GM10266 (cell line): ENCODE results near the gene TRIP13.
"Not testable (repeated sequence)": the region's sequence is repeated elsewhere in the genome, so short reads cannot be mapped to it uniquely, and the experiment has no call there.

ENCODE experiments used
- DNase-seq: peaks from one replicate; pipeline ENCODE4 v3.0.0; 2012; ENCODE audit errors: extremely low spot score
- TF ChIP-seq, protein P1 (sequence below): IDR thresholded peaks from 2 replicates; pipeline ENCODE4 v1.5.1; 2012; ENCODE audit warnings: mild to moderate bottlenecking, low read depth; ENCODE audit not compliant: control insufficient read depth, insufficient read depth; ENCODE audit errors: missing control alignments

Gene TRIP13

GRCh38 chr5:915946-916345 lies 23.3 kb downstream of the TRIP13 start:
- DNase-seq: no peak
- TF ChIP-seq, protein P1, sequence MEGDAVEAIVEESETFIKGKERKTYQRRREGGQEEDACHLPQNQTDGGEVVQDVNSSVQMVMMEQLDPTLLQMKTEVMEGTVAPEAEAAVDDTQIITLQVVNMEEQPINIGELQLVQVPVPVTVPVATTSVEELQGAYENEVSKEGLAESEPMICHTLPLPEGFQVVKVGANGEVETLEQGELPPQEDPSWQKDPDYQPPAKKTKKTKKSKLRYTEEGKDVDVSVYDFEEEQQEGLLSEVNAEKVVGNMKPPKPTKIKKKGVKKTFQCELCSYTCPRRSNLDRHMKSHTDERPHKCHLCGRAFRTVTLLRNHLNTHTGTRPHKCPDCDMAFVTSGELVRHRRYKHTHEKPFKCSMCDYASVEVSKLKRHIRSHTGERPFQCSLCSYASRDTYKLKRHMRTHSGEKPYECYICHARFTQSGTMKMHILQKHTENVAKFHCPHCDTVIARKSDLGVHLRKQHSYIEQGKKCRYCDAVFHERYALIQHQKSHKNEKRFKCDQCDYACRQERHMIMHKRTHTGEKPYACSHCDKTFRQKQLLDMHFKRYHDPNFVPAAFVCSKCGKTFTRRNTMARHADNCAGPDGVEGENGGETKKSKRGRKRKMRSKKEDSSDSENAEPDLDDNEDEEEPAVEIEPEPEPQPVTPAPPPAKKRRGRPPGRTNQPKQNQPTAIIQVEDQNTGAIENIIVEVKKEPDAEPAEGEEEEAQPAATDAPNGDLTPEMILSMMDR: no peak

GRCh38 chr5:916441-917293 lies 24.0 kb downstream of the TRIP13 start:
- DNase-seq: no peak
- TF ChIP-seq, protein P1: no peak

DNA sequence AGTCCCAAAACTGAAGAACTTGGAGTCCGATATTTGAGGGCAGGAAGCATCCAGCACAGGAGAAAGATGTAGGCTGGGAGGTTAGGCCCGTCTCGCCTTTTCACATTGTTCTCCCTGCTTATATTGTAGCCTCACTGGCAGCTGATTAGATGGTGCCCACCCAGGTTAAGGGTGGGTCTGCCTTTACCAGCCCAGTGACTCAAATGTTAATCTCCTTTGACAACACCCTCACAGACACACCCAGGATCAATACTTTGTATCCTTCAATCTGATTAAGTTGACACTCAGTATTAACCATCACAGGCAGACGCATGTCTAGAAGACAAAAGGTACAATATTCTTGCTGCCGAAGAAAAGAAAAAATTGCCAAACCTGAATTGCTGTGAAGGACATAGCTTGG lies 26.0 kb downstream of the TRIP13 start:
- not testable (repeated sequence) for DNase-seq

DNA sequence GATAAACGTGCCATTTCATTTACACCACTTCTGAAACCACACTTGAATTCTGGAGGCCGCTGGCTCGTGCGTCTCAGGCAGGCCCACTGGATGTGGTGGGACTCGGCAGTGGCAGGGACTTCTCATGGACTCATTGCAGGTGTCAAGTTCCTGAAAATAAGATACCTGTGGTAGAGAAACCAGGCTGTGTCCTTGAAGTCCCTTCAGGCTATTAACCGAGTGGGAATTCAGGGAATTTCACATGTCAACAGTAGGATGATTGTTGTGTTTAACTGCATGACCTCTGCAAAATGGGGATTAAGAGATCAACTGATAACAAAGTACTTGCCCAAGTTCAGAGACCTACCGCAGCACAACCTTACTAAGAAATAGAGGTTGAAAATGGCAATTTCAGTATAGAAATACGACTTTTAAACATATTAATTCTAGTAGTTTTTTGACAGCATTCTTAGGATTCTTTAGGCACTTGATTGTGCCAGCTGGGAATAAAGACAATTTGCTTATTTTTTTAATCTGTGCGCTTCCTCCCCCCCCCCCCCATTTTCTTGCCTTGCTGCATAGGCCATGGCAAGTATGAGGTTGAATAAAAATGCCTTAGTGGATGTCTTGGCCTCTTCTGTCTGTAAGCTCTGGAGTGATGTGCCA lies 26.8 kb downstream of the TRIP13 start:
- TF ChIP-seq, protein P1: no peak
- DNase-seq: no peak

GRCh38 chr5:920321-920720 lies 27.6 kb downstream of the TRIP13 start:
- TF ChIP-seq, protein P1: no peak
- no peak for DNase-seq

GRCh38 chr5:921456-922435 lies 29.1 kb downstream of the TRIP13 start:
- DNase-seq: no peak
- TF ChIP-seq, protein P1: no peak

DNA sequence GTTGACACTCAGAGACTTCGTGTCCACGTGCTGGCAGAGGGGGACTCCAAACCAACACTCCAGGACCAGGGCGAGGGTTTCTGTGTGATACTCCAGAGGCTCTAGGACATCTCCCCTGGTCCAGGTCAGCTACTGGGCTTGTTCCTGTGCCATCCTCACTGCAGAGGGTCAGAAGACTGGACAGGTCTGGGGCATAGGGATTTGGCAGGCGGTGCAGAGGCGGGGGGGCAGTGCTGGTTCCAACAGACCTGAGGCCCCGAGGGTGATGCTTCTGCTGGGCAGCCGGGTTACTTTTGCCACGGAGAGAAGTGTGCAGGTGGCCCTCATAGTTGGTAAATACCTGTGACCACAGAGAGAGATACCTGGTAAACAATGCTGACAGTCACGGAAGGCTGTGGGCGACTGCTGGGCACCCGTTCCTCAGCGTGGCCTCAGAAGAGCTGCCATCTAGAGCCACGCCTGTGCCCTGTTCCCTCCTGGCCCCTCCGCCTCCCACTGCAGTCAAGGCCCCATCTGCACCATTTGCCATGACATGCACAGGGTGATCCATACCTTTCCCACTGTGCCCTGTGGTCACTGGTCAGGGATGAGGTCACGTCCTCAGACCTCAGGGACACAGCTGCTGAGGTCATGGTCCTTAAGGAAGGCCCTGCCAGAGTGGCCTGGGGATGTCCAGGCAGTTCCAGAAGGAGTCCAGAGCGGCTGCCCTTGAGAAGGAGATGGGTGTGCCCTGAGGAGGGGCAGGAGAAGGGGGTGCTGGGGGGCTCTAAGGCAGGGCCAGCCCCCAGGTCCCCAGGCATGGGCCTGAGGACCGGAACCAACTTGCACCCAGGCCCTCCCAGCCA lies 30.0 kb downstream of the TRIP13 start:
- TF ChIP-seq, protein P1: no peak
- DNase-seq: no peak
